SU-DHL-6 (cell line): ENCODE results near the gene ARFGEF3.

Experiments
- H2AFZ ChIP-seq: fragments of 200-600 bp; sonication (generic); 2 replicates; pipeline ENCODE4 v1.6.1; 2014; ENCODE audit warnings: low read depth, mild to moderate bottlenecking, moderate library complexity, mixed read lengths, antibody characterized with exemption, low read length; ENCODE audit not compliant: severe bottlenecking
- H3F3A ChIP-seq: fragments of 200-600 bp; shearing (Covaris generic); 2 replicates; pipeline ENCODE4 v1.6.0; 2016; ENCODE audit warnings: antibody characterized with exemption, mild to moderate bottlenecking; ENCODE audit not compliant: insufficient read depth
- H3K27ac ChIP-seq: fragments of 200-600 bp; sonication (generic); 2 replicates; pipeline ENCODE4 v1.5.1; 2016; ENCODE audit warnings: low read depth, mild to moderate bottlenecking, low read length, moderate library complexity, mixed read lengths
- H3K27me3 ChIP-seq: fragments of 200-600 bp; sonication (generic), shearing (Covaris generic); 2 replicates; pipeline ENCODE4 v1.6.0; 2014; ENCODE audit warnings: mild to moderate bottlenecking, low read length
- H3K36me3 ChIP-seq: fragments of 200-600 bp; sonication (generic); 2 replicates; pipeline ENCODE4 v1.6.1; 2014; ENCODE audit warnings: mild to moderate bottlenecking, low read length, mixed read lengths
- H3K4me2 ChIP-seq: fragments of 300-600, 200-600 bp; shearing (Covaris generic), sonication (generic); 2 replicates; pipeline ENCODE4 v1.6.0; 2014; ENCODE audit warnings: low read length, low read depth, mild to moderate bottlenecking; ENCODE audit not compliant: poor library complexity, severe bottlenecking
- H3K4me3 ChIP-seq: fragments of 200-600 bp; sonication (generic); 2 replicates; pipeline ENCODE4 v1.5.1; 2014; ENCODE audit warnings: antibody characterized with exemption, low read length, mild to moderate bottlenecking, mixed read lengths; ENCODE audit not compliant: insufficient read depth, poor library complexity, severe bottlenecking
- H3K79me2 ChIP-seq: fragments of 200-600 bp; sonication (generic); 2 replicates; pipeline ENCODE4 v1.6.1; 2014; ENCODE audit warnings: mild to moderate bottlenecking, low read length, moderate library complexity; ENCODE audit not compliant: insufficient read depth
- H3K9ac ChIP-seq: fragments of 200-600 bp; sonication (generic); 2 replicates; pipeline ENCODE4 v1.7.0; 2014; ENCODE audit warnings: mild to moderate bottlenecking, low read length
- H3K9me2 ChIP-seq: fragments of 200-600 bp; sonication (generic); replicated peaks from 2 replicates; pipeline ENCODE4 v1.6.1; 2014; ENCODE audit warnings: low read length; ENCODE audit not compliant: insufficient read depth
- H3K9me3 ChIP-seq: fragments of 200-600 bp; sonication (generic); 2 replicates; pipeline ENCODE4 v1.6.1; 2014; ENCODE audit warnings: low read length, mixed read lengths; ENCODE audit not compliant: insufficient read depth
- H4K20me1 ChIP-seq: fragments of 200-600 bp; sonication (generic); 2 replicates; pipeline ENCODE4 v1.6.1; 2014; ENCODE audit warnings: low read depth, mild to moderate bottlenecking, antibody characterized with exemption, low read length, moderate library complexity, mixed read lengths
- EZH2phosphoT487 ChIP-seq: fragments of 200-600 bp; sonication (generic), shearing (Covaris generic); conservative IDR thresholded peaks from 2 replicates; pipeline ENCODE4 v1.6.1; 2018; ENCODE audit warnings: mild to moderate bottlenecking, antibody characterized with exemption, low read length, moderate library complexity, mixed read lengths
- TF ChIP-seq, protein P1 (sequence below): fragments of 200-600 bp; sonication (generic); IDR thresholded peaks from one replicate; pipeline ENCODE4 v1.5.1; 2017; ENCODE audit warnings: antibody characterized with exemption, mild to moderate bottlenecking, low read length, moderate library complexity; ENCODE audit not compliant: insufficient read depth, poor library complexity, severe bottlenecking

The ARFGEF3 gene

GRCh38 chr6:138119976-138120375 is 41.8 kb upstream of the ARFGEF3 start:
- H3K9me2 ChIP-seq = no peaks in the 10 kb centered on the region
- H3K36me3 ChIP-seq = no peaks in the 10 kb centered on the region
- no peaks in the 10 kb centered on the region for H3F3A ChIP-seq
- no peak for TF ChIP-seq EZH2phosphoT487
- TF ChIP-seq, protein P1, sequence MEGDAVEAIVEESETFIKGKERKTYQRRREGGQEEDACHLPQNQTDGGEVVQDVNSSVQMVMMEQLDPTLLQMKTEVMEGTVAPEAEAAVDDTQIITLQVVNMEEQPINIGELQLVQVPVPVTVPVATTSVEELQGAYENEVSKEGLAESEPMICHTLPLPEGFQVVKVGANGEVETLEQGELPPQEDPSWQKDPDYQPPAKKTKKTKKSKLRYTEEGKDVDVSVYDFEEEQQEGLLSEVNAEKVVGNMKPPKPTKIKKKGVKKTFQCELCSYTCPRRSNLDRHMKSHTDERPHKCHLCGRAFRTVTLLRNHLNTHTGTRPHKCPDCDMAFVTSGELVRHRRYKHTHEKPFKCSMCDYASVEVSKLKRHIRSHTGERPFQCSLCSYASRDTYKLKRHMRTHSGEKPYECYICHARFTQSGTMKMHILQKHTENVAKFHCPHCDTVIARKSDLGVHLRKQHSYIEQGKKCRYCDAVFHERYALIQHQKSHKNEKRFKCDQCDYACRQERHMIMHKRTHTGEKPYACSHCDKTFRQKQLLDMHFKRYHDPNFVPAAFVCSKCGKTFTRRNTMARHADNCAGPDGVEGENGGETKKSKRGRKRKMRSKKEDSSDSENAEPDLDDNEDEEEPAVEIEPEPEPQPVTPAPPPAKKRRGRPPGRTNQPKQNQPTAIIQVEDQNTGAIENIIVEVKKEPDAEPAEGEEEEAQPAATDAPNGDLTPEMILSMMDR = no peak
- no peak overlapping the region for H3K4me3 ChIP-seq
- H3K27me3 ChIP-seq = no peaks in the 10 kb centered on the region
- H3K79me2 ChIP-seq = no peaks in the 10 kb centered on the region
- no peaks in the 10 kb centered on the region for H3K9me3 ChIP-seq
- H4K20me1 ChIP-seq = no peaks in the 10 kb centered on the region
- H3K27ac ChIP-seq = no peak overlapping the region
- H2AFZ ChIP-seq = no peak overlapping the region
- no peak overlapping the region for H3K9ac ChIP-seq
- H3K4me2 ChIP-seq = no peak overlapping the region

DNA sequence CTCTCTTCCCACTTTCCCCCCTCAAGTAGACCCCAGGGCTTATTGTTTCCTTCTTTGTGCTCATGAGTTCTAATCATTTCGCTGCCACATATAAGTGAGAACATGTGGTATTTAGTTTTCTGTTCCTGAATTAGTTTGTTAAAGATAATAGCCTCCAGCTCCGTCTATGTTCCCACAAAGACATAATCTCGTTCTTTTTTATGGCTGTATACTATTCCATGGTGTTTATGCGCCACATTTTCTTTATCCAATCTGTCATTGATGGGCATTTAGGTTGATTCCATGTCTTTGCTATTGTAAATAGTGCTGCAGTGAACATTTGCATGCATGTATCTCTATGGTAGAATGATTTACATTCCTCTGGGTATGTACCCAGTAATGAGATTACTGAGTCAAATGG is 37.6 kb upstream of the ARFGEF3 start:
- Histone ChIP-seq H3K79me2 (no peaks in the 10 kb centered on the region), H2AFZ (no peak overlapping the region), H4K20me1 (no peaks in the 10 kb centered on the region), H3K27ac (no peak overlapping the region), H3K9ac (no peak overlapping the region), H3K36me3 (no peaks in the 10 kb centered on the region), H3K27me3 (no peaks in the 10 kb centered on the region), H3K4me2 (no peak overlapping the region), H3K4me3 (no peak overlapping the region), H3F3A (no peaks in the 10 kb centered on the region), H3K9me3 (no peaks in the 10 kb centered on the region), H3K9me2 (no peaks in the 10 kb centered on the region)
- no peak for TF ChIP-seq EZH2phosphoT487
- TF ChIP-seq, protein P1 = no peak

DNA sequence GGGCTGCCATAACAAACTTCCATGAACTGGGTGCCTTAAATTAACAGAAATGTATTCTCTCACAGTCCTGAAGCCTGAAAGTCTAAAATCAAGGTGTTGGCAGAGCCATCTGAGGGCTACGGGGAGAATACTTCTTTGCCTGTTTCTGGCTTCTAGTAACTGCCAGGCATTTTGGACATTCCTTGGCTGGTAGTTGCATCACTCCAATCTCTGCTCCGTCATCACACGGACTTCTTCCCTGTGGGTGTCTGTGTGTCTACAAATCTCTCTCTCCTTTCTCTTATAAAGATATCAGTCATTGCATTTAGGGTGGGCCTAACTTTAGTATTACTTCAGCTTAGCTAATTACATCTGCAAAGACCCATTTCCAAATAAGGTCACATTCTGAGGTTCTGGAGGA is 33.6 kb upstream of the ARFGEF3 start:
- Histone ChIP-seq H2AFZ (no peak overlapping the region), H3F3A (no peaks in the 10 kb centered on the region), H3K27me3 (no peaks in the 10 kb centered on the region), H3K4me2 (no peak overlapping the region), H3K9ac (no peak overlapping the region), H4K20me1 (no peaks in the 10 kb centered on the region), H3K27ac (no peak overlapping the region), H3K36me3 (no peaks in the 10 kb centered on the region), H3K4me3 (no peak overlapping the region), H3K79me2 (no peaks in the 10 kb centered on the region), H3K9me3 (no peaks in the 10 kb centered on the region), H3K9me2 (no peaks in the 10 kb centered on the region)
- TF ChIP-seq, protein P1 = no peak
- no peak for TF ChIP-seq EZH2phosphoT487
